ENCODE data around the gene LRRC4B.
"Not testable (repeated sequence)": the region's sequence is repeated elsewhere in the genome, so short reads cannot be mapped to it uniquely, and the experiment has no call there.

Gene LRRC4B, protein sequence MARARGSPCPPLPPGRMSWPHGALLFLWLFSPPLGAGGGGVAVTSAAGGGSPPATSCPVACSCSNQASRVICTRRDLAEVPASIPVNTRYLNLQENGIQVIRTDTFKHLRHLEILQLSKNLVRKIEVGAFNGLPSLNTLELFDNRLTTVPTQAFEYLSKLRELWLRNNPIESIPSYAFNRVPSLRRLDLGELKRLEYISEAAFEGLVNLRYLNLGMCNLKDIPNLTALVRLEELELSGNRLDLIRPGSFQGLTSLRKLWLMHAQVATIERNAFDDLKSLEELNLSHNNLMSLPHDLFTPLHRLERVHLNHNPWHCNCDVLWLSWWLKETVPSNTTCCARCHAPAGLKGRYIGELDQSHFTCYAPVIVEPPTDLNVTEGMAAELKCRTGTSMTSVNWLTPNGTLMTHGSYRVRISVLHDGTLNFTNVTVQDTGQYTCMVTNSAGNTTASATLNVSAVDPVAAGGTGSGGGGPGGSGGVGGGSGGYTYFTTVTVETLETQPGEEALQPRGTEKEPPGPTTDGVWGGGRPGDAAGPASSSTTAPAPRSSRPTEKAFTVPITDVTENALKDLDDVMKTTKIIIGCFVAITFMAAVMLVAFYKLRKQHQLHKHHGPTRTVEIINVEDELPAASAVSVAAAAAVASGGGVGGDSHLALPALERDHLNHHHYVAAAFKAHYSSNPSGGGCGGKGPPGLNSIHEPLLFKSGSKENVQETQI

DNA sequence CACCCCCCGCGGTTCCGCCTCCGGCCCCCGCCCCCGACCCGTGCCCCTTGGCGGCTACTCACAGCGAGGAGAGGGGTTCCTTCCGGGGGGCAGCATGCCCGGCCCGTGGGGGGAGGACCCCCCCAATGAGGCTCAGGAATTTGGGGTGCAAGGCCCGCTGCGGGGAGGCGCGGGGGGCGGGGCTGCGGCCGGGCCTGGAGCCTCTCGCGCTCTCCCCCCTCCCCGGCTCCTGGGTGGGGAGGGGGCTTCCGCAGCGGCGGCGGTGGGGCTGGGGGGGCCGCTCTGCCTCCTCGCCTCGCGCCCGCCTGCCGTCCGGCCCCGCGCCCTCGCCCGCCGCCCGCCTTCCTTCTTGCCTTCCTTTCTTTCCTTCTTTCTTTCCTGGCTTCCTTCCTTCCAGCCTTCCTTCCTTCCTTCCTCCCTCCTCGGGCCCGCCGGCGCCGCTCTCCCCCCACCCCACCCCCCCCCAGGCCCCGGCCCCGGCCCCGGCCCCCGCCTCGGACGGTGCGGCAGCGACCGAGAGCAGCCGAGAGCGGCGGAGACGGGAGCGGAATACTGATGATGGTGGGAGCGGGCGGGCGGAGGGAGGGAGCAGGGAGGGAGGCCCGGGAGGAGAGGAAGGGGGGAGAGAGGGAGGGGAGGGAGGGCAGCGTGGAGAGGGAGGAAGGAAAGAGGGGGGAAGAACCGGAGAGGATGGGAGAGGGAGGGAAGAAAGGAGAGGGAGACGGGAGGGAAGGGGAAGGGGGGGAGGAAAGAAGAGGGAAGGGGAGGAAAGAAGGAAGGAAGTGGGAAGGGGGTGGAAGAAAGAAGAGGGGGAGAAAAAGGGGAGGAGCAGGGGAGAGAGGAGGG is at the start of gene LRRC4B:
Gene LRRC4B (minus strand): TSS at position 554 of the 846 bp plus-strand sequence. CDS start 19,597 bp downstream, outside the sequence.
- DNase-seq (ENCODE audit: low spot score), result peak; percentile 66

DNA sequence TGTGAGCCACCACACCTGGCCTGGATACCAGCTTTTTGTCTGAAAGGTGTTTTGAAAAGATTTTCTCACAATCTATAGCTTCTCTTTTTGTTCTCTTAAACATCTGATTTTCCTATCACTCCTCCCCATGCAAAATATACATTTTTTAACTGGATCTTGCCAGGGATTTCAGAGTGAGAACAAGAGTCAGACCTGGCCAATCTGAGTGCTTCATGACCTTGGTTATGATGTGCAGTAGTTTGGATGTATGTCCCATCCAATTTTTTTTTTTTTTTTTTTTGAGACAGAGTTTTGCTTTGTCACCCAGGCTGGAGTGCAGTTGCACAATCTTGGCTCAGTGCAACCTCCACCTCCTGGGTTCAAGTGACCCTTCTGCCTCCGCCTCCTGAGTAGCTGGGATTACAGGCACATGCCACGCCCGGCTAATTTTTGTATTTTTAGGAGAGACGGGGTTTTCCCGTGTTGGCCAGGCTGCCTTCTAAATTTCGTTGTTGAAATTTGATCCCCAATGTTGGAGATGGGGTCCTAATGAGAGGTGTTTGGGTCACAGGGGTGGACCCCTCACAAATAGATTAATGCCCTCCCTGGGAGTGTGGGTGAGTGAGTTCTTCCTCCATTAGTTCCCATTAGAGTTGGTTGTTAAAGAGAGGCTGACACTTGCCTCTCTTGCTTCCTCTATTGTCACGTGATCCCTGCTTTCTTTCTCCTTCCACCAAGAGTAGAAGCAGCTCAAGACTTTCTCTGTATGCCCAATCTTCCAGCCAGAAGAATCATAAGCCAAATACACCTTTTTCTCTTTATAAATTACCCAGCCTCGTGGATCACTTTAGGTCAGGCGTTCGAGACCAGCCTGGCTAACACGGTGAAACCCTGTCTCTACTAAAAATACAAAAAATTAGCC is 44.5 kb upstream of the LRRC4B start:
- DNase-seq (ENCODE audit: low spot score), result not testable (repeated sequence)

DNA sequence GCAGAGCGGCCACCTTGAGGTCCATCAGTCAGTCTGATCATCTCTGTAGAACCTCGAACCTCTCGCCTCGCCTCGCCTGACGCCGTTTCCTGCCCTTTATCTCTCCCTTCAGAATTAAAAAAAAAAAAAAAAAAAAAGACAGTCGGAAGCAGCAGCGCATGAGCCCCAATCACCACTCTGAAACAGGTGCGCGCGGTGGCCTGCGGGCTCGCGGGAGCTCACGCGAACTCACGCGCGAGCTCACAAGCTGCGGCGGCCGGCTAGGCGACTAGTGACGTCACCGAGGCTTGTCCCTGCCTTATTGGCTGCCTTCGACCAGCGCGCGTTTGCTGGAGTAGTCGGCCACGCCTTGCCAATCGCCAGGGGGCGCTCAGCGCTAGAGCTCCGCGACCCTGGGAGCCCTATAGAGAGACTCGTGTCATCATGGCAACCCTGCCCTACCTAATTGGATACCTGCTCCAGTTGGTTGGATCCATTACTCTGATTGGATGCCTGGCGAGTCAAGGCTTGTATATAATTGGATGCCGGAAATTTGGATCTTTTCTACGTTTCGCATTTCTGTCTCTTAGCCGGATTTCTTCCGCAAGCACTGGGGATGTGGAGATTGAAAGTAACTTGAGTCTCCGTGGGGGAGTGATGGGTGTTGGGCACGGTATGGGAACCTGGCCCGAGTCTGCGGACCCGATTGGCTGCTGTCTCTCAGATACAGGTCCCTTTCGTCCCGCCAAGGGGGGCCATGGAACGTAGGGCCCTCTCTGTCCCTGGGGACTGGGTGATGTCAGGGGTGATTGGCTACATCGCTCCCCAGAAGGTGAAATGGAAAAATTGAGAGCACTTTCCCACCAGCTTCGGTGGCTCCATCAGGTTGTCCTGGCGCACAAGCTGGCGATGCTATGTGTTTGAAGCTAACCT is 39.9 kb upstream of the LRRC4B start:
- DNase-seq (ENCODE audit: low spot score), result peak; percentile 92

DNA sequence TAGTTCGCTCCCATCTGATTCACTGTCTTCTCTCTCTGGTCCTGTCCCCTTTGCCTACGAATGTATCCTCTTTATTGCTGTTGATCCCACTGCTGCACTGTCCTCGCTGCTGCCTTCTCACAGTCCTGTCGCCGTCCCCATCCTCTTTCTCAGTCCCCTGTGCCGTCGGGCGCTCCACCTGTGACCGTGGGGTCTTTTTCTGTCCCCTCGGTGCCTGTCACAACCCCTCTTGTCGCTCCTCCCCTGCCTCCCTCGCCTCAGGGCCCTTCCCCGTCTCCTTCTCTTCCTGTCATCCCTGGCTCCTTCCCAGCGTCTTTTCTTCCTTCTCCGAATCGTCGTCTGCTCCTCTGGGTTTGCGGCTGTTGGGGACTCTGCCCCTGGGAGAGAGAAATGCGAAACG is 39.2 kb upstream of the LRRC4B start:
- DNase-seq (ENCODE audit: low spot score), result no peak

DNA sequence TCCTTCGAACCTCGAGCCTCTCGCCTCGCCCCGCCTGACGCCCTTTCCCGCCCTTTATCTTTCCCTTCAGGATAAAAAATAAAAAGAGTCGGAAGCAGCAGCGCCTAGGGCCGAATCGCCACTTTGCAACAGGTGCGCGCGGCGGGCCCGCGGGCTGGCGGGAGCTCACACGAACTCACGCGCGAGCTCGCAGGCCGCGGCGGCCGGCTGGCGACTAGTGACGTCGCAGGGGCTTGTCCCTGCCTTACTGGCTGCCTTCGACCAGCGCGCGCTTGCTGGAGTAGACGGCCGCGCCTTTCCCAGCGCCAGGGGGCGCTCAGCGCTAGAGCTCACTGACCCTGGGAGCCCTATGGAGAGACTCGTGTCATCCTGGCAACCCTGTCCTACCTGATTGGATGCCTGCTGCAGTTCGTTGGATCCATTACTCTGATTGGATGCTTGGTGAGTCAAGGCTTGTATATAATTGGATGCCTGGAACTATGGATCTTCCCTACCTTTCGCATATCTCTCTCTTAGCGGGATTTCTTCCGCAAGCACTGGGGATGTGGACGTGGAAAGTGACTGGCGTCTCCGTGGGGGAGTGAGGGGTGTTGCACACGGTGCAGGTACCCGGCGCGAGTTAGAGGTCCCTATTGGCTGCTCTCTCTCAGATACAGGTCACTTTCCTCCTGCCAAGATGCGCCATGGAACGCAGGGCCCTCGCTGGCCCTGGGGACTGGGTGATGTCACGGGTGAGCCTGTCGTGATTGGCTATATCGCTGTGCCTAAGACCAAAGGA is 38.0 kb upstream of the LRRC4B start:
- DNase-seq (ENCODE audit: low spot score), result not testable (repeated sequence)

DNA sequence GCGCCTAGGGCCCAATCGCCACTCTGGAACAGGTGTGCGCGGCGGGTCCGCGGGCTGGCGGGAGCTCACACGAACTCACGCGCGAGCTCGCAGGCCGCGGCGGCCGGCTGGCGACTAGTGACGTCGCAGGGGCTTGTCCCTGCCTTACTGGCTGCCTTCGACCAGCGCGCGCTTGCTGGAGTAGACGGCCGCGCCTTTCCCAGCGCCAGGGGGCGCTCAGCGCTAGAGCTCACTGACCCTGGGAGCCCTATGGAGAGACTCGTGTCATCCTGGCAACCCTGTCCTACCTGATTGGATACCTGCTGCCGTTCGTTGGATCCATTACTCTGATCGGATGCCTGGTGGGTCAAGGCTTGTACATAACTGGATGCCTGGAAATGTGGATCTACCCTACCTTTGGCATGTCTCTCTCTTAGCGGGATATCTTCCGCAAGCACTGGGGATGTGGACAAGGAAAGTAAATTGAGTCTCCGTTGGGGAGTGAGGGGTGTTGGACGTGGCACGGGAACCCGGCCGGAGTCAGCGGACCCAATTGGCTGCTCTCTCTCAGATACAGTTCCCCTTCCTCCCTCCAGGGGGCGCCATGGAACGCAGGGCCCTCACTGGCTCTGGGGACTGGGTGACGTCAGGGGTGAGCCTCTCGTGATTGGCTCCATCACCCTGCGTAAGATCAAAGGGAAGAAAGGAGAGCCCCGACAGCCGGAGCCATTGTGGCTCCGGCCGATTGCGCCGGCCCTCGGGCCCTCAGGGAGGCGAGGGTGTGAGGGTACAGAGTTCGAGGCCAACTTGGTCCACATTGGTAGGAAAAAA is 36.2 kb upstream of the LRRC4B start:
- not testable (repeated sequence) for DNase-seq (ENCODE audit: low spot score)

DNA sequence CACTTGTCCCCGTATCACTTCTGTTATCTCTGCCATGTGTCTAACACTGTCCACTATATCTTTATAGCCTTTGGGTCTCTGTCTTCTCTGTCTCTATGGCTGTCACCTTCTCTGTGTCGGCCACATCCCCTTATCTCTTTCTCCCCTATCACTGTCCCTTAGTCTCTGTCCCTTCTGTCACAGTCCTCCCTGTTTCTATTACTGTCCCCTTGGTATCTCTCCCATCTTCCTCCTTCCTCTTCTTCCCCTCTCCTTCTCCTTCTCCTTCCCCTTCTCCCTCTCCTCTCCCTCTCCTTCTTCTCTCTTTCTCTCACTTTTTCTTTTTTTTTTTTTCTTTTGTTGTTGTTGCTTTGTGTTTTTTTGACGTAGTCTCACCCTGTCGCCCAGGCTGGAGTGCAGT is 34.7 kb upstream of the LRRC4B start:
- no peak for DNase-seq (ENCODE audit: low spot score)

DNA sequence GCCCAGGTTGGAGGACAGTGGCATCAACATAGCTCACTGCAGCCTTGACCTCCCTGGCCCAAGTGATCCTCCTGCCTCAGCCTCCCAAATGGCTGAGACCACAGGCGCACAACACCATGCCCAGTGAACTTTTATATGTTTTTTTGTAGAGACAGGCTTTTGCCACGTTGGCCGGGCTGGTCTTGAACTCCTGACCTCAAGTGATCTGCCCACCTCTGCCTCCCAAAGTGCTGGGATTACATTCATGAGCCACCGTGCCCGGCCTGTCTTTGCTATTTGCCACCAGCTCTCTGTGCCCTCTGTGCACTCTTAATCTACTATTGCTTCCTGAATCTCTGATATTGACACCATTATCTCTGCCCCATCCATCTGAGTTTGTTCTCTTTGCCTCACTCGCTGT is 34.3 kb upstream of the LRRC4B start:
- DNase-seq (ENCODE audit: low spot score), result no peak

DNA sequence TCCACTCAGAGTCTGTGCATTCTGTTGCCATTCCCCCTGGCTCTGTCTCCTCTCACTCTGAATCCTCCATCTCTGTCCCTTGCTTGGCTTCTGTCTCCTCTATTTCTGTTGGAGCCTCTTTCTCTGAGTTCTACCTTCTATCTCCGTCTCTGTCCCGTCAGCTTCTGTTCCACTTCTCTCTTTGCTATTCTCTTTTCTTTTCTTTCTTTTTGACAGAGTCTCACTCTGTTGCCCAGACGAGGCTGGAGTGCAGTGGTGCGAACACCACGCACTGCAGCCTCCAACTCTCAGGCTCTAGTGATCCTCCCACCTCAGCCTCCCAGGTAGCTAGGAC is 33.8 kb upstream of the LRRC4B start:
- DNase-seq (ENCODE audit: low spot score), result no peak

DNA sequence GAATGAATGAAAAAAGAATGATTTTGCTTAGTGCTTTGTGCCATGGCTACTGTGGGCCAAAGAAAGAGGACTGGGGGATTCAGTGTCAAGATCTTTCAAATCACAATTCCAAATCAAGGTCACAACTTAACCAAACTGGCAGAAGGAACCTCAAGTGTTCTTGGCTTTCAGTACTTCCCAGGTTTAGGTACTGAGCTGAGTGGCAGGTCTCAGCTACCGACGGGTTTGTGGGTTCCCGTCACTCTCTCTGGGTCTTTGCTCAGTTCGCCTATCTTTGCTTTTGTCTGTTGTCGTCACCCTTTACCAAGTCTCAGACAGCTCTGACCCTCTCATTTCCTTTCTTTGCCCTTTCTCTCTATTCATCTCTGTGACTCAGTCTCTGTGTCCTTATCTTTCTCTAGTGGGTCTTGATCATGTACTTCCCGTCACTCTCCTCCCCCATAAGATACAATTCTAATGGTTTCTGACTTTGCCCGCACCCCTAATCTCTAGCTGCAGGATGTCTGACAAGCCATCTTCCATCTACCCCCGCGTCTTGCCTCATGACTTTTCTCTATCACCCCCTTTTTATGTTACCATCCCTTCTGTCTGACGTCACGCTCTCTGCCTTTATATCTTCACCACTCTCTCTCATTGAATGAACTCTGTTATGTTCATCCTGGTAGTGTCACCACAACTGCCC is 33.3 kb upstream of the LRRC4B start:
- DNase-seq (ENCODE audit: low spot score), result no peak

DNA sequence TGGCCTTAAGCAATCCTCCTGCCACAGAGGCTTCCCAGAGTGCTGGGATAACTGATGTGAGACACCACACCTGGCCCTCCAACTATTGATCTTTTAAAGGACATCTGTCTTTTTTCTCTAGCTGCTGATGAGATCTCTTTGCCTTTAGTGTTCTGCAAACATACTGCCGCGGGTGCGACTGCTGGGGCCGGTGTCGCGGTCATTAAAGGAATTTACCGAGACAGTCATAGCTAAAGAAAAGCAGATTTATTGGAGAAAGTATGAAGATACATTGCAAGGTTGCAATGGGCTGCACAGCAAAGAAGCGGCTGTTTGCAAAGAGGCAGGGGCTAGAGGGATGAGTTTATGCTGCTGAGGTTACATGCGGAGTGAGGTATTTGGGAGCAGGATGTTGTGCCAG is 31.2 kb upstream of the LRRC4B start:
- no peak for DNase-seq (ENCODE audit: low spot score)

DNA sequence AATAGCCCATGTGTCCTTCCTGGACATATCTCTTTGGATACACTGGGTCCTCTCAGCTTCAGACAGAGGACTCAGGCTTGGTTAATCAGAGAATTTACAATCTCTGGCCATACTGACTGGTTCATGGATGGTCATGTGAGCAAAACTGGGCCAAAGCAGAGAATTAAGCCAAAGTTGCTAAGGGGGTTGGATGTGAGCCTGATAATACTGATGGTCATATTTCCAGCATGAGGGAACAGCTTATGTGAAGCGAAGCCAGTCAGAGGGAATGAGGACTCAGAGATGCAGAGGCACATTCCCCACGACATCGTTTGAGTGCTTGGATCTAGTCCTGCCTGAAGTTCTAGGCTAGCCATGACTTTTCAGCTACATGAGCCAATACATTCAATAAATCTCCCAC is 22.0 kb upstream of the LRRC4B start:
- DNase-seq (ENCODE audit: low spot score), result no peak

DNA sequence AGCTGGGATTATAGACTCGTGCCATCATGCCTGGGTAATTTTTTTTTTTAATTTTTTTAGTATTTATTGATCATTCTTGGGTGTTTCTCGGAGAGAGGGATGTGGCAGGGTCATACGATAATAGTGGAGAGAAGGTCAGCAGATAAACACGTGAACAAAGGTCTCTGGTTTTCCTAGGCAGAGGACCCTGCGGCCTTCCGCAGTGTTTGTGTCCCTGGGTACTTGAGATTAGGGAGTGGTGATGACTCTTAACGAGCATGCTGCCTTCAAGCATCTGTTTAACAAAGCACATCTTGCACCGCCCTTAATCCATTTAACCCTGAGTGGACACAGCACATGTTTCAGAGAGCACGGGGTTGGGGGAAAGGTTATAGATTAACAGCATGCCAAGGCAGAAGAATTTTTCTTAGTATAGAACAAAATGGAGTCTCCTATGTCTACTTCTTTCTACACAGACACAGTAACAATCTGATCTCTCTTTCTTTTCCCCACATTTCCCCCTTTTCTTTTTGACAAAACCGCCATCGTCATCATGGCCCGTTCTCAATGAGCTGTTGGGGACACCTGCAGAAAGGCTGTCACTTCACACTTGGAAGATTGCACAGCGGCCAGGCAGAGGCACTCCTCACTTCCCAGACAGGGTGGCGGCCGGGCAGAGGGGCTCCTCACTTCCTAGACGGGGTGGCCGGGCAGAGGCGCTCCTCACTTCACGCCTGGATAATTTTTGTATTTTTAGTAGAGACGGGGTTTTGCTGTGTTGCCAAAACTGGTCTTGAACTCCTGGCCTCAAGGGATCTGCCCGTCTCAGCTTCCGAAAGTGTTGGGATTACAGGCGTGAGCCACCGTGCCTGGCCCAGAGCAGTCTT is 13.8 kb upstream of the LRRC4B start:
- DNase-seq (ENCODE audit: low spot score), result not testable (repeated sequence)

DNA sequence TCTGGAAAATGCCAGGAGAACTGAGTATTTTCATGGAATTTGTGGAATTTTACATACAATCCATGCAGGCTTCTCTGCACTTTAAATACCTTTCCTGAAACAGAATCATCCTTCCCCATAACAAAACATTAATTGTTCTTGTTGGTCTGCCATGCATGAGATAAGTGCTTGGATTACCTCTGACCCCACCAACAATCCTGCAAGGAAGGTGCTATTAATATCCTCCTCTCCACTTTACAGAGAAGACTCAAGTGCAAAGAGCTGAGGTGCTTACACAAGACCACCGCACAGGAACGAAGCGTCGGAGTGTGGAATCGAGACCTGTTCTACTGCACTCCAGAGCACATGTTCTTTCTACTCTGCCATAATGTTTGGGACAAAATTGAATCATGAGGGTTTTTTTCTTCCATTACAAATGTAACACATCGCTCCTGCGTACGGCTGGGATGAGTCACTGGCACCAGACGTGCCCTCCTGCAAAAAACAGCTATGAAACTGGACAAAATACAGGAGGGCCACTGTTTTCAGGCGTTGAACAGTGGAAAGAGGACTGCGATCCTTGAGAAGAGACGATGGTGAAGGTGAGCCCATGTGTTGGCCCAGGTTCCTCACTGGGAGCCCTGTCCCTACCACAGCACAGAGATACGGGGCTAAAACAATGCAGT is 12.9 kb upstream of the LRRC4B start:
- DNase-seq (ENCODE audit: low spot score), result no peak

DNA sequence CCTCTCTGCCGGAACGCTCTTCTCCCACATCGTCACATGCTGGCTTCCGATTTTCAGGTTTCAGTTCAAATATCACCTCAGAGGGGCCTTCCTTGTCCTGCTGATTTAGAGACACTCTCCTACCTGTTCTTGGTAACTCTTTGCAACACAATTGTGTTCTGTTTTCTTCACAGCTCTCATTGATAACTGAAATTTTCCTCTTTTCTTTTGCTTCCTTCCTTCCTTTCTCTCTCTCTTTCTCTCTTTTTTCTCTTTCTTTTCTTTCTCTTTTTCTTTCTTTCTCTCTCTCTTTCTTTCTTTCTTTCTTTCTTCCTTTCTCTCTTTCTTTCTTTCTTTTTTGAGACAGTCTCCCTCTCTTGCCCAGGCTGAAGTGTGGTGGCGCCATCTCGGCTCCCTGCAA is 12.0 kb upstream of the LRRC4B start:
- no peak for DNase-seq (ENCODE audit: low spot score)

DNA sequence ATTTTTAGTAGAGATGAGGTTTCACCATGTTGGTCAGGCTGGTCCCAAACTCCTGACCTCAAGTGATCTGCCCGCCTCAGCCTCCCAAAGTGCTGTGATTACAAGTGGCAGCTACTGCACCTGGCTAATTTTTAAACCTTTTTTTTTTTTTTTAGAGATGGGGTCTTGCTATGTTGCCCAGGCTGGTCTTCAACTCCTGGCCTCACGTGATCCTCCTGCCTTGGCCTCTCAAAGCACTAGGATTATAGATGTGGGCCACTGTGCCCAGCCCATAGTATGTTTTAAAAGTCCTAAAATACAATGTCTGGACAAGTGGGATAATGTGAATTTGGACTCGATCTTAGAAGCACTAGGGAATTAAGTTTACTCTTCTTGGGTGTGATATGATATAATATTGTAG is 8.5 kb upstream of the LRRC4B start:
- not testable (repeated sequence) for DNase-seq (ENCODE audit: low spot score)
